ENCODE measurements around the gene MCU. TPM values are rescaled to one million over a fixed set of nuclear protein-coding genes. Genes with fewer than 3 reads are reported as not detected.

Gene MCU
- total and polyA plus RNA-seq, 2 of the 4 experiments (the other 2 are of a cell fraction): 36.2 to 36.7 TPM

DNA sequence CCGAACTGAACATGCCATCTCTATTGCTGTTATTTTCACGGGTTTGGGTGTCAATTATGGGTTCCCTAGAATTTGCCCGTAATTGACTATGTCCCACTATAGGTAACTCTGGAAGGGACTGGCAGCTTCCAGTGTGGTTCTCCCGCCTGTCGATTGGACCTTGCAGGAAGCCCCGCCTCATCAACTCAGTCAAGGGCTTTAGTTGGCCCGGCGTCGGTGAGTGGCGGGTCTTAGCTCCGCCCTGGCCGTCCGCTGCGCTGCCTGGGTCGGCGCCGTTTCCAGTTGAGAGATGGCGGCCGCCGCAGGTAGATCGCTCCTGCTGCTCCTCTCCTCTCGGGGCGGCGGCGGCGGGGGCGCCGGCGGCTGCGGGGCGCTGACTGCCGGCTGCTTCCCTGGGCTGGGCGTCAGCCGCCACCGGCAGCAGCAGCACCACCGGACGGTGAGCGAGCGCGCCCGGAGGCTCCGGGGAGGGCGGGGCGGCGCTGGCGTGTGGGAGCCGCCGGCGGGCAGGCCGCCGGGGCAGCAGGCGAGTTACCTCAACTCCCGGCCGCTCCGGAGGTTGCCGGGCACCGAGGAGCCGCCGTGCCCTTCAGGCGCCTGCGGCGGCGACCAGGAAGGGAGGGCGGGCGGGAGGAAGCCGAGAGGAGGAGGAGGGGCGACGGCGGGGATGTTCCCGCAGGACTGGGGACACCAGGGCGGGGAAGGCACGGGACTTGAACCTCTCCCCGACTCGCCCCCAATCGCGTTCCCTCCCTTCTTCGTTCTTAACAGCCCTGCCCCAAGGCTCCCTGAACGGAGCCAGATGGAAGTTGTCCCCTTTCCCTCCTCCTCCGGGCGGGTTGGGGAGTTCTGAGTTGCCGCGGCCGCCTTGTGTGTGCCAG lies at the start of gene MCU (continued):
- TF ChIP-seq SMC3 (IDR thresholded peaks at IDR 0.05; ENCODE audit: low read depth, low read length): no peak

DNA sequence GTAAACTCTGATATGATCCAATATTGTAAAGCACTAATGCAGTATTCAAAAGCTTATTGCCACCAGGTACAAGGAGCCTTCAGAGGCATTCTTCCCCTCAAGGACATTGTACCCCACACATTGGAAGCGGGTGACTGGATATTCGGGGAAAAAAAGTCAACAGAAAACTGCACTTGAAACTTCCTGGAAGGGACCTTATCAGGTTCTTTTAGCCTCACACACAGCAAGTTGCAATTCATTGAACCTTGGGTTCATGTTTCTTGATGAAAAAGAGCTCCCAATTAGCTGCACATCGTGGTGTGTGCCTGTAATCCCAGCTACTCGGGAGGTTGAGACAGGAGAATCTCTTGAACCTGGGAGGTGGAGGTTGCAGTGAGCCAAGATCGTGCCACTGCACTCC lies 49.6 kb upstream of the MCU start:
- DNase-seq (no peak), ATAC-seq (ENCODE audit: low read depth) (no peak)
- Histone ChIP-seq H2AFZ (replicated peaks; ENCODE audit: low read length, poor library complexity) (no peak overlapping the region), H3K36me3 (ENCODE audit: control insufficient read depth, insufficient read depth, low read length) (no peaks in the 10 kb centered on the region), H4K91ac (ENCODE audit: insufficient read depth, low read depth, low read length) (no peak overlapping the region), H3K4ac (ENCODE audit: low read depth, low read length) (no peak overlapping the region), H3K27ac (ENCODE audit: insufficient read depth, low read length) (no peak overlapping the region), H3K56ac (ENCODE audit: extremely low read depth, insufficient read depth, low read length) (no peak overlapping the region), H3K18ac (ENCODE audit: low read depth, low read length) (no peak overlapping the region), H2BK120ac (ENCODE audit: low read depth, low read length) (no peak overlapping the region), H3K23ac (ENCODE audit: low read depth, low read length) (no peak overlapping the region), H4K5ac (ENCODE audit: low read depth, low read length) (no peak overlapping the region), H3K4me2 (ENCODE audit: low read depth, low read length) (no peak overlapping the region), H3K4me1 (ENCODE audit: control insufficient read depth, insufficient read depth, low read length) (no peaks in the 10 kb centered on the region), H3K9ac (ENCODE audit: low read depth, low read length) (no peak overlapping the region), H2BK15ac (ENCODE audit: low read depth, low read length) (no peak overlapping the region), H3K14ac (replicated peaks; ENCODE audit: low read depth, low read length) (no peak overlapping the region), H2BK5ac (ENCODE audit: low read depth, low read length, poor library complexity, severe bottlenecking) (no peak overlapping the region), H3K9me1 (ENCODE audit: insufficient read depth, low read length) (0 out of 2 replicates have a peak, but pooled peaks cover 4% of the 10 kb centered on the region), H4K8ac (ENCODE audit: low read depth in 2 of 2, low read length in 2 of 2) (no peak overlapping the region), H2AK5ac (ENCODE audit: low read depth, low read length) (no peak overlapping the region), H3K9me3 (ENCODE audit: control insufficient read depth, insufficient read depth, low read length) (no peaks in the 10 kb centered on the region), H2BK20ac (ENCODE audit: low read depth, low read length) (no peak overlapping the region), H3K79me1 (ENCODE audit: low read depth in 1 of 2, low read length in 2 of 2) (no peaks in the 10 kb centered on the region), H3K27me3 (ENCODE audit: control insufficient read depth, insufficient read depth, low read length) (peaks cover 5% of the 10 kb centered on the region), H4K20me1 (ENCODE audit: insufficient read depth, low read length) (no peaks in the 10 kb centered on the region), H3K4me3 (ENCODE audit: insufficient read depth, low read depth, low read length) (no peak overlapping the region), H2AK9ac (replicated peaks; ENCODE audit: low read depth, low read length, poor library complexity) (no peak overlapping the region)
- ChIA-PET POLR2A (ENCODE audit: unreplicated experiment) (no interaction called here), CTCF (no interaction called here)
- no TSS peak for BruUV-seq (replicated peaks)
- dilution Hi-C loops (cut with HindIII; ENCODE audit: low sequenced_read_pairs, unreplicated experiment): no loop called here
- intact Hi-C loops (cut with micrococcal nuclease): no loop called here
- in situ Hi-C loops (cut with MboI; ENCODE audit: low sequenced_read_pairs): no loop called here
- no CpG with 5 or more reads among the region's 5 CpGs for WGBS, 2 experiments (ENCODE audit: extremely low coverage in 2 of 2, insufficient read length in 1 of 2)
- TF ChIP-seq FOS (IDR thresholded peaks at IDR 0.05; ENCODE audit: low read depth, low read length): no peak
- no peak for TF ChIP-seq CHD1 (IDR thresholded peaks at IDR 0.05; ENCODE audit: low read depth, low read length)
- no peak for TF ChIP-seq NFE2L2 (IDR thresholded peaks at IDR 0.05; ENCODE audit: low read depth, low read length)
- TF ChIP-seq MXI1 (IDR thresholded peaks at IDR 0.05; ENCODE audit: borderline replicate concordance, low read depth, low read length): no peak
- TF ChIP-seq, protein P1, sequence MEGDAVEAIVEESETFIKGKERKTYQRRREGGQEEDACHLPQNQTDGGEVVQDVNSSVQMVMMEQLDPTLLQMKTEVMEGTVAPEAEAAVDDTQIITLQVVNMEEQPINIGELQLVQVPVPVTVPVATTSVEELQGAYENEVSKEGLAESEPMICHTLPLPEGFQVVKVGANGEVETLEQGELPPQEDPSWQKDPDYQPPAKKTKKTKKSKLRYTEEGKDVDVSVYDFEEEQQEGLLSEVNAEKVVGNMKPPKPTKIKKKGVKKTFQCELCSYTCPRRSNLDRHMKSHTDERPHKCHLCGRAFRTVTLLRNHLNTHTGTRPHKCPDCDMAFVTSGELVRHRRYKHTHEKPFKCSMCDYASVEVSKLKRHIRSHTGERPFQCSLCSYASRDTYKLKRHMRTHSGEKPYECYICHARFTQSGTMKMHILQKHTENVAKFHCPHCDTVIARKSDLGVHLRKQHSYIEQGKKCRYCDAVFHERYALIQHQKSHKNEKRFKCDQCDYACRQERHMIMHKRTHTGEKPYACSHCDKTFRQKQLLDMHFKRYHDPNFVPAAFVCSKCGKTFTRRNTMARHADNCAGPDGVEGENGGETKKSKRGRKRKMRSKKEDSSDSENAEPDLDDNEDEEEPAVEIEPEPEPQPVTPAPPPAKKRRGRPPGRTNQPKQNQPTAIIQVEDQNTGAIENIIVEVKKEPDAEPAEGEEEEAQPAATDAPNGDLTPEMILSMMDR (conservative IDR thresholded peaks at IDR 0.05; ENCODE audit: low read depth, low read length): no peak
- TF ChIP-seq, protein P2, sequence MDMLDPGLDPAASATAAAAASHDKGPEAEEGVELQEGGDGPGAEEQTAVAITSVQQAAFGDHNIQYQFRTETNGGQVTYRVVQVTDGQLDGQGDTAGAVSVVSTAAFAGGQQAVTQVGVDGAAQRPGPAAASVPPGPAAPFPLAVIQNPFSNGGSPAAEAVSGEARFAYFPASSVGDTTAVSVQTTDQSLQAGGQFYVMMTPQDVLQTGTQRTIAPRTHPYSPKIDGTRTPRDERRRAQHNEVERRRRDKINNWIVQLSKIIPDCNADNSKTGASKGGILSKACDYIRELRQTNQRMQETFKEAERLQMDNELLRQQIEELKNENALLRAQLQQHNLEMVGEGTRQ (IDR thresholded peaks at IDR 0.05; ENCODE audit: low read depth, low read length): no peak
- TF ChIP-seq RCOR1 (IDR thresholded peaks at IDR 0.05; ENCODE audit: insufficient replicate concordance, low read length): no peak
- TF ChIP-seq, protein P3, sequence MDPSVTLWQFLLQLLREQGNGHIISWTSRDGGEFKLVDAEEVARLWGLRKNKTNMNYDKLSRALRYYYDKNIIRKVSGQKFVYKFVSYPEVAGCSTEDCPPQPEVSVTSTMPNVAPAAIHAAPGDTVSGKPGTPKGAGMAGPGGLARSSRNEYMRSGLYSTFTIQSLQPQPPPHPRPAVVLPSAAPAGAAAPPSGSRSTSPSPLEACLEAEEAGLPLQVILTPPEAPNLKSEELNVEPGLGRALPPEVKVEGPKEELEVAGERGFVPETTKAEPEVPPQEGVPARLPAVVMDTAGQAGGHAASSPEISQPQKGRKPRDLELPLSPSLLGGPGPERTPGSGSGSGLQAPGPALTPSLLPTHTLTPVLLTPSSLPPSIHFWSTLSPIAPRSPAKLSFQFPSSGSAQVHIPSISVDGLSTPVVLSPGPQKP (IDR thresholded peaks at IDR 0.05; ENCODE audit: borderline replicate concordance, low read depth, low read length): no peak
- TF ChIP-seq BHLHE40 (IDR thresholded peaks at IDR 0.05; ENCODE audit: low read depth, low read length): no peak
- TF ChIP-seq MAZ (IDR thresholded peaks at IDR 0.05; ENCODE audit: borderline replicate concordance, low read depth, low read length): no peak
- TF ChIP-seq RAD21 (IDR thresholded peaks at IDR 0.05; ENCODE audit: low read length): no peak
- no peak for TF ChIP-seq RFX5 (IDR thresholded peaks at IDR 0.05; ENCODE audit: low read depth, low read length)

Measured in IMR-90 (cell line).